IPS-20b (cell line): ENCODE measurements around the gene SHROOM3.
A peak's percentile ranks its signal among the peaks of the same experiment; 100 is the strongest.

Experiments used
- H3K27ac ChIP-seq: one replicate; pipeline ENCODE4 v1.5.1; 2013; ENCODE audit warnings: low read length
- H3K27me3 ChIP-seq: 2 replicates; pipeline ENCODE4 v1.6.1; 2013; ENCODE audit warnings: mild to moderate bottlenecking, low read length, inconsistent platforms; ENCODE audit not compliant: insufficient read depth
- H3K36me3 ChIP-seq: 2 replicates; pipeline ENCODE4 v1.6.1; 2013; ENCODE audit warnings: low read depth, mild to moderate bottlenecking, inconsistent platforms, low read length, moderate library complexity; ENCODE audit not compliant: insufficient read depth
- H3K4me1 ChIP-seq: 2 replicates; pipeline ENCODE4 v1.6.1; 2013; ENCODE audit warnings: mild to moderate bottlenecking, control low read depth, inconsistent platforms, low read length, moderate library complexity; ENCODE audit not compliant: insufficient read depth
- H3K4me3 ChIP-seq: 2 replicates; pipeline ENCODE4 v1.5.1; 2013; ENCODE audit warnings: mild to moderate bottlenecking, low read length, inconsistent platforms
- H3K9ac ChIP-seq: 2 replicates; pipeline ENCODE4 v1.6.1; 2013; ENCODE audit warnings: low read depth, mild to moderate bottlenecking, inconsistent platforms, low read length, moderate library complexity
- H3K9me3 ChIP-seq: 2 replicates; pipeline ENCODE4 v1.6.1; 2013; ENCODE audit warnings: mild to moderate bottlenecking, low read depth, low read length, inconsistent platforms; ENCODE audit not compliant: insufficient read depth

Gene SHROOM3

DNA sequence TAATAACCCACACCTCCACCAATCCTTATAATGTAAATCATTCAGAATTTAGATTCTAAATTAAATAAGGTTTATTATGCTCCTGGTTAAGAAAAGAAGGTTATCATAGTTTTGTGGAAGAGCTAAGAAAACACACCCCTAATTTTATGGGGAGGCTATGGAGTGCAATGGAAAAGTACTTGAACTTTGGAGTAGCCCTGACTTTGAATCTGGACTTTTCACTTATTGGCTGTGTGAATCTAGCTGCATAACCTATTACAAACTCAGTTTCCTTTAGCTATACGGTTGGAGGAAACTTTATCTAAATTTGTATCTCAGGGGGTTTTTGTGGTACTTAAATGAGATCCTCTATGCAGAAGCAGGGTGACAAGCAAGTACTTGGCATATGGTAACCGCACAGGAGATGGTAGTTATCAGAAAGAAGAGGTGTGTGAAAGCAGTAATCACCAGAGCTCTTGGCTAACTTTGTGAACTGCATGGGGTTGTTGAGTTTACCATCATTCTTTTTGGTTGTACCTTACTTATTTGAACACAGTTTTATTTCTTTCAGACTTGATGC lies 143.1 kb downstream of the SHROOM3 start:
- H3K9me3 ChIP-seq, result no peaks in the 10 kb centered on the region
- no peak overlapping the region for H3K4me3 ChIP-seq

DNA sequence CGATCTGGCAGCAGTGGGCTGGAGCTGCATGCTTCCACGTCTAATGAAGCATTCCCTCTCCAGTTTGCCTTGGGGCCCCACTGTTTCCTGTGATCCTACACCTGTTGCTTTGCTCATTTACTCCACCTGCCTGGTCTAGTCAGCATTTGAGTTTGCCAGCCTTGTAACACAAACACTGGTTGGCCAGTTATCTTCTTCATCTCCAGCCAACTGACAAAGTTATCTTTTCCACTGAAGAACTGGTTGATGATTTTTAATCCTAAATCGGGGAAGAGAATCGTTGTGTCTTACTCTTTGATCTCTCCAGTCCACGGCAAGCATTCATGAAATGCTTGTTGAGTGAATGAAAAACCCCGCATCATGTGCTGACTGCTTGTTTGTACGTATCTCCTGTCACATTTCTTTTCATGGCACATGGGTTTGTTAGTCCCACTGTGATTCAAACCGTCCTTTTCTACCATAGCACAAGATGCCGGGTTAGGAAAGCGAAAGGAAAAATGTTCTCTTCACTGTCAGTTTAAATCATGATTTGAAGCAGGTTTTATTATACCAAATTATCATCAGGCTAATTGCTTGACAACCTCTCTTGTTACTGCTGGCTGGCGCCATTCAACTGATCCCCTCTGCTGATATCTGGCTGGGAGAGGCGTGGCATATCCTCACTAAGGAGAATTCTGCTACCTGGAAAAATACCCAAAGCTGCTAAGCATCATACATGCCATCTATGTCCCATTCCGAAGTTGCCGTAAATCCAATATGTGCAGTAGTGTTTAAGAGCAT lies 144.8 kb downstream of the SHROOM3 start:
- peaks cover 4% of the 10 kb centered on the region; the same call in 1 of the 2 replicates for H3K4me1 ChIP-seq
- no peaks in the 10 kb centered on the region for H3K9me3 ChIP-seq
- no peaks in the 10 kb centered on the region for H3K27me3 ChIP-seq
- H3K36me3 ChIP-seq, result no peaks in the 10 kb centered on the region
- no peak overlapping the region for H3K4me3 ChIP-seq
- no peak overlapping the region for H3K9ac ChIP-seq
- H3K27ac ChIP-seq, result no peak overlapping the region

More for the DNA sequence above, 143.1 kb downstream of the SHROOM3 start:
- no peaks in the 10 kb centered on the region for H3K27me3 ChIP-seq
- no peaks in the 10 kb centered on the region for H3K4me1 ChIP-seq
- H3K36me3 ChIP-seq, result no peaks in the 10 kb centered on the region
- H3K27ac ChIP-seq, result no peak overlapping the region
- no peak overlapping the region for H3K9ac ChIP-seq

DNA sequence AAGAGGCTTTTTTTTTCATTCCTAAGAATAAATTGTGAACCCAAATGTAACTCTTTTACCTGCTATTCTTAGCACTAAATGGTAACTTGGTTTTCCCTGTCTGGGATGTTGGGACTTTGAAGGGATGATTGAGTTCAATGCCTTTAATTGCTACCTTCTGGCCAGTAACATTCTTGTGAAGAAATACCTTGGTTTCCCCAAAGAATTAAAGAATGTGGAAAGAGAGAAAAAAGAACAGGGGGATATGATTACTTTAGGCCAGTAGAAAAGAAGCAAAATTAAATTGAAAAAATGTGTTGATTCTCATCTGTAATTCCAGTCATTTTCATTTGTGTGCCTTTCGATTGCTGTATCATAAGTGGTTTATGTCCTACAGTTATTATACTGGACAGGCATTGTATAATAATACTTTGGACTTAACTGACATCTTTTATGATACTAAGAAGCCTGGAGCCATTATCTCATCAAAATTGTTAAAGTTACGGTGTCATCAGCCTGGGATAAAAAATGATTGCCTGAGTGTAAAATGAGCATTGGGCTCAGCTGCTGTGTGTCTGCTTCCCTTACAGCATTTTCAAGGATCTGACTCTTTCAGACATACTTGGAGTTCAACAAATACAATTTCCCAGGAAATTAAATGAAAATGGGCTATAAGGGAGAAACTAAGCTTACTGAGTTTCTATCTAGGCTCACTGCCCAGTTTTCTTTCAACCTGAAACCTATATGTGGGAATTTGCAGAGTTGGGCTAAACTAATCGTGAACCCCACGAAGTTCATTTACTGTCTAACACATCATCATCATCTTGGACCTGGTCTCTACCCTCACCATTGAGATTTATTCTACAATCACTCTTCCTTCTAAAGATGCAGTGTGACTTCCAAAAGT lies 146.3 kb downstream of the SHROOM3 start:
- Histone ChIP-seq H3K27me3 (no peaks in the 10 kb centered on the region), H3K36me3 (no peaks in the 10 kb centered on the region), H3K4me1 (peaks cover 13% of the 10 kb centered on the region), H3K9ac (no peak overlapping the region), H3K9me3 (no peaks in the 10 kb centered on the region), H3K4me3 (no peak overlapping the region), H3K27ac (no peak overlapping the region)

DNA sequence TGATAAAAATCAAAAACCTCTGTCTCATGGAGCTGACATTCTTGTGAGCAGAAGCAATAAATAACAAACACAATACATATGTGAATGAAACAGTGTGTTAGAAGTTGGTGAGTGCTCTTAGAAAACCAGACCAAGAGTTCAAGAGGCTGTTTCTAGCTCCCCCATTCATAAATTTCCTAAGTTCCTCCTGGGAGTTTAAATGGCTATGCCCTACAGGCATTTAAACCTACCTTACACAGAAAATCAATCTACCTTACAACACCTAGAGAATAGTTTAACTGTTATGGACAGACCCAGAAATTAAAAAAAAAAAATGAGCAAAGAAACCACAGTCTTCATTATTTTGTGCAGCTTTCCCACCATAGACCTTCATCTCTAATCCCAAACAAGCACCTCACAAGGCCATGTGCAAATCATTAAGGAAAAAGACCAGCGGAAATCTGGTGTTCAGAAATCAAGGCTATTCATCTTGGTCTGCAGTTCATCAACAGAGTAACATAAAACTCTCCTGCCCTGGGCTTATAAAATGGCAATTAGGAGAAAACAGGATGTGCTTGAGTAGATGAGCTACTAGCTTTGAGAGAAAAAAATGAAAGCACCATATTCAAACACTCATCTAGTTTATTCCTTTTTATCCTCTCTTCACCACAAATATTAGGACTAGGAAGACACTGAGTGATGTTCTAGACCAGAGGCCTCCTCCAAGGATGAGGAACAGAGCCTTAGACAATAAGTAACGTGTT lies 147.2 kb downstream of the SHROOM3 start:
- Histone ChIP-seq H3K9ac (no peak overlapping the region), H3K27ac (no peak overlapping the region), H3K36me3 (no peaks in the 10 kb centered on the region), H3K4me1 (peaks cover 23% of the 10 kb centered on the region), H3K27me3 (no peaks in the 10 kb centered on the region), H3K9me3 (no peaks in the 10 kb centered on the region), H3K4me3 (no peak overlapping the region)

DNA sequence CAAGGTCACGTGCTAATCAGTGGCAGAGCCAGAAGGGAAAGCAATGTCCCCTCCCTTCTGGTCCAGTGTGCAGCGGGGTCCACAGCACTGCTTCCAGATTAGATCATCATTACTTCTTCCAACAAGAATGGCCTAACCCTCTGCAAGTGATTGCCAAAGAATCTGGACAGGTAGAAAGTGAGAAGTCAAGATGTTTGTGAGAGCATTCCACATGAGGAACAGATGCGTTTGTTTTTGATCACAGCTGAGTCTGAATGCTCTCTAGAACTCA lies 147.7 kb downstream of the SHROOM3 start:
- H3K4me3 ChIP-seq, result no peak overlapping the region
- no peaks in the 10 kb centered on the region for H3K9me3 ChIP-seq
- H3K9ac ChIP-seq, result no peak overlapping the region
- peaks cover 28% of the 10 kb centered on the region for H3K4me1 ChIP-seq
- no peak overlapping the region for H3K27ac ChIP-seq
- no peaks in the 10 kb centered on the region for H3K36me3 ChIP-seq
- no peaks in the 10 kb centered on the region for H3K27me3 ChIP-seq

DNA sequence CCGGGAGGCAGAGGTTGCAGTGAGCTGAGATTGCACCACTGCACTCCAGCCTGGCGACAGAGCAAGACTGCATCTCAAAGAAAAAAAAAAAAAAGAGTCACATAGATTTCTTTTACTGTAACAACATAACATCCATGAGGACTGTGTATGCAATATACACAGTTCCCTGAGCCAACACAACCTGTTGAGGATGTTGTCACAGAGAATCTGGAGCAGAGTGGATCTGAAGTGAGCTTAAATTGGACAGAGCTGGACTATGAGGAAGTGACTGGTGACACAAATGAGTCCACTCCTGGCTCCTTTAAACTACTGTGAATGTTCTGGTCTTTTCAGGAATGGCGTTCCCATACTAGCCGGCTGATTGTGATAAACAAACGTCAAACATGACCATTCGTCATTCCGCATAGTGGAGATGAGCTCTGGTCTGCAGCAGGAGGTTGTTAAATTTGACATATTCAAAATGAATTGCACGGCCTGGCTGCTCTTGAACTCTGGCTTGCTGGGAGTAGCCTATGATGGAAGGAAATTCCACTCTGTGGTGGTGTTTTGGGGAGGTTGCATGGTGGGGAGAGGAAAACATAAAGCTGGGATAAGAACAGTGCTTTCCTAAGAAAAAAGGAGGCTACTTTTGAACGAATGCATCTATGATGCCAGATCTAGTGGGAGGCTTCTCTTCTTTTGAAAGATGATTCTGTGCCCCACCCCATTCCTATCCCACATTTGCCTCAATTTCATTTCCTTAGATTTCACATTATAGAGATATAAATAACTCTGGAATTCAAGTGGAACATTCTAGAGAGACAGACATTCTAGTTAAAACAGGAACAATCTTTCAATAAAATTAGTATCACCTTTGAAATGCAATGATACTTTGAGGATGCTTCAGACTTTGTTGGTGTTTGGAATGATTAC lies 149.5 kb downstream of the SHROOM3 start:
- H3K9ac ChIP-seq, result no peak overlapping the region

DNA sequence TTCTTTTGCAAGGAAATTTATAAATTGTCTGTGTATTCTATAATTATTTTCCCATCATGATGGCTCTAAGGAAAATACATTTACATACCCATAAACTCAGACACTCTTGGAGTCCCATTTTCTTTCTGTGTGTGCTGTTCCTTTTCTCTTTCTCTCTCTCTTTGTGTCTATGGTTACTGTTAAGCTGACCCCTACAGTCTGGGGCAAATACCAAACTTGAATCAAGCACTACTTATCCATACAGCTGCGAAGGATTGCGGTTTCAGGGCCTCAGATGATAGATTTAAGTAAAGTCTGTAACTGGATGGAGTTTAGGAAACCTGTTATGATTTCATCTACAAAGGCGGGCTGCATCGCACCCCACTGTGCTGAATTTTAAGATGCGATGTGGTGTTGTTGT lies 150.2 kb downstream of the SHROOM3 start:
- Histone ChIP-seq H3K27me3 (no peaks in the 10 kb centered on the region), H3K4me1 (peaks cover 50% of the 10 kb centered on the region), H3K36me3 (no peaks in the 10 kb centered on the region), H3K9me3 (no peaks in the 10 kb centered on the region), H3K9ac (peak overlapping the region; percentile 66; the same call in 1 of the 2 replicates), H3K4me3 (peak overlapping the region; percentile 78; the same call in 1 of the 2 replicates), H3K27ac (no peak overlapping the region)

More for the DNA sequence above, 149.5 kb downstream of the SHROOM3 start:
- Histone ChIP-seq H3K27me3 (no peaks in the 10 kb centered on the region), H3K4me1 (peaks cover 43% of the 10 kb centered on the region), H3K27ac (no peak overlapping the region), H3K36me3 (no peaks in the 10 kb centered on the region), H3K4me3 (no peak overlapping the region), H3K9me3 (no peaks in the 10 kb centered on the region)

DNA sequence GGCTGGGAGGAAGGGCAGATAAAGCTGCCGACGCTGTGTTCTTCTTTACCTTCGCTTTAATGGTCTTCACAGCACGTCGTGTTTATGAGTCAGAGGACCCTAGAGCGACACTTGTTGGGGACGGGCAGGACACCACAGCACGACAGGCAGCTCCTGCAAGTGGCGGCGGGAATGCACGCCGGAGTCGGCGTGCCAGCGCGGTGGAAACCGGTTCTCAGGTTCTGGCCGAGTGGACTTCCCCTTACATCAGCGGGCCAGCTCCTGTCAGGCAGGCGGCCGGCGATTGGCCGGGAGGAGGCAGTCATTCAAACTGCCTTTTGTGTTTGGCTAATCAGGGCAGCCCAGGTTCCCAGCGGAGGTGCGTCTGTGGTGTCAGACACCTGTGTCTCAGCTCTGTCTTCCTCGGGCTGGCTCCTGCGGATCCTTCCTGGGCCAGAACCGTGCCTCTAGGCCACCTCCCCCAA lies 150.9 kb downstream of the SHROOM3 start:
- Histone ChIP-seq H3K4me3 (peak overlapping the region; percentile 78), H3K9me3 (no peaks in the 10 kb centered on the region), H3K36me3 (no peaks in the 10 kb centered on the region), H3K4me1 (peaks cover 55% of the 10 kb centered on the region), H3K9ac (peak overlapping the region; percentile 66), H3K27me3 (no peaks in the 10 kb centered on the region), H3K27ac (no peak overlapping the region)

DNA sequence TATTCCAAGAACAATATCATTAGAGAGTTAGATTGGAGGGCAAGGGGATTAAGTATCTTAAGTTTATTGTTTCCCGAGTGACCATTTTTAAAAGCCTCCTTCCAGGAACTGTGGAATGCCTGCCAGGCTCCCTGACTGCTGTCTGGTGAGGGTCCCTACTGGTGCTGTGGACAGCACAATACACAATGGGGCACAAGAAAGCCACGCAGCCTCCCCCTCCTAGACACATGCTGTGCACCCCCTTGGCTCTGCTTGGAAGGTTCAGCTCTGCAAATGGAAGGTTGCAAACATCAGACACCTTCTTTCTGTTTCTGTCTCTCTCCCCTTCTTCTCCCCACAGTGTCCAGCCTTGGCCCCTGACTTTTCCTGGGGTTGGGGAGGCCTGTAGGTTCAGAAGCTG lies 153.2 kb downstream of the SHROOM3 start:
- no peaks in the 10 kb centered on the region for H3K36me3 ChIP-seq
- no peak overlapping the region for H3K27ac ChIP-seq
- no peaks in the 10 kb centered on the region for H3K27me3 ChIP-seq
- H3K9me3 ChIP-seq, result no peaks in the 10 kb centered on the region
- H3K4me3 ChIP-seq, result no peak overlapping the region
- H3K9ac ChIP-seq, result peak overlapping the region; percentile 24; the same call in 1 of the 2 replicates
- H3K4me1 ChIP-seq, result peaks cover 64% of the 10 kb centered on the region

DNA sequence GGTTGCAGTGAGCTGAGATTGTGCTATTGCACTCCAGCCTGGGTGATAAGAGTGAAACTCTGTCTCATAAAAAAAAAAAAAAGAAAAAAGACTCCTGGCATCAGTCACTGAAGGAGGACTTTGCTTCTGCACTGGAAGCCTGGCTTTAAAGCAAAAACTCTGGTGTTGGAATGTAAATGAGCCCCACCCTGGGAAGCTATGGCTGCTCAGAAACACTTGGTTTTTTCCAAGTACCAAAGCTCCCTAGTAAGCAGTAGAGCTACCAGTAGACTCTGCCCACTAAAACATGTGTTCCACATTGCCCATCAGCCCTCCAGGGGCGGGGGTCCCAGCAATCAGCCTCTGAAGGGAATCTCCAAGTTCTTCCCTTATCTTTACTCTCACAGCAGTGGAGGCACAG lies 154.4 kb downstream of the SHROOM3 start:
- peak overlapping the region; percentile 70; the same call in 1 of the 2 replicates for H3K9ac ChIP-seq
- H3K36me3 ChIP-seq, result no peaks in the 10 kb centered on the region
- peaks cover 64% of the 10 kb centered on the region for H3K4me1 ChIP-seq
- peak overlapping the region; percentile 69 for H3K27ac ChIP-seq
- peak overlapping the region; percentile 49 for H3K4me3 ChIP-seq
- H3K27me3 ChIP-seq, result no peaks in the 10 kb centered on the region
- no peaks in the 10 kb centered on the region for H3K9me3 ChIP-seq
